Heart right ventricle (tissue), 16 donors: ENCODE data around the gene NKX6-2. TPM values are rescaled to one million over a fixed set of nuclear protein-coding genes. Genes with fewer than 3 reads are reported as not detected.
"Not testable (repeated sequence)": the region's sequence is repeated elsewhere in the genome, so short reads cannot be mapped to it uniquely, and the experiment has no call there.

Experiments
- ATAC-seq, 8 donors: fragments of 200-7000 bp; cut with Tn5 transposase; one replicate each; pipeline ENCODE4 v1.9.1; 2020; ENCODE audit warnings: mild to moderate bottlenecking in 8 of 8, moderate library complexity in 8 of 8, moderate number of reproducible peaks in 1 of 8
- DNase-seq, 2 donors: peaks; one replicate each; pipeline ENCODE4 v3.0.0-alpha.2; 2020
- H3K27ac ChIP-seq, 10 donors: fragments of 200-600 bp; sonication (generic) in 2 of 10; one replicate each; pipeline versions ENCODE4 v1.5.0 to v1.8.0; 2020 to 2022; ENCODE audit warnings: mild to moderate bottlenecking in 3 of 10
- H3K27me3 ChIP-seq, 7 donors: fragments of 200-600 bp; one replicate each; pipeline ENCODE4 v1.8.0; 2021 to 2022; ENCODE audit warnings: mild to moderate bottlenecking in 2 of 7
- H3K36me3 ChIP-seq, 9 donors: fragments of 200-600 bp; sonication (generic) in 1 of 9; one replicate each; pipeline versions ENCODE4 v1.5.0 to v1.8.0; 2020 to 2022; ENCODE audit warnings: mild to moderate bottlenecking in 2 of 9
- H3K4me1 ChIP-seq, 9 donors: fragments of 200-600 bp; sonication (generic) in 1 of 9; one replicate each; pipeline versions ENCODE4 v1.5.0 to v1.8.0; 2020 to 2022; ENCODE audit warnings: mild to moderate bottlenecking in 4 of 9
- H3K4me3 ChIP-seq, 10 donors: fragments of 200-600 bp; sonication (generic) in 2 of 10; one replicate each; pipeline versions ENCODE4 v1.5.0 to v1.8.0; 2020 to 2022; ENCODE audit warnings: mild to moderate bottlenecking in 7 of 10, moderate library complexity in 2 of 10
- H3K9me3 ChIP-seq, 11 donors: fragments of 200-600 bp in 10 of 11; sonication (generic) in 2 of 11; one replicate each; pipeline versions ENCODE4 v1.5.0 to v1.8.0; 2013 to 2022; ENCODE audit warnings: mild to moderate bottlenecking in 2 of 11, control low read depth in 1 of 11, moderate library complexity in 1 of 11
- CTCF ChIP-seq, 9 donors: fragments of 200-600 bp; sonication (generic) in 2 of 9; IDR thresholded peaks; one replicate each; pipeline versions ENCODE4 v1.5.0 to v1.8.0; 2021 to 2022; ENCODE audit warnings: antibody characterized with exemption in 9 of 9, mild to moderate bottlenecking in 5 of 9, moderate library complexity in 1 of 9
- WGBS, 2 donors: extraction: QIAGEN DNeasy Blood & Tissue Kit; methylation state at CpG; one replicate each; pipeline ENCODE4 v1.1.7; 2013; ENCODE audit warnings: inconsistent platforms in 1 of 2; 5-methylcytosine and 5-hydroxymethylcytosine counted together
- intact Hi-C, 10 donors: fragments of 100-400 bp; cut with DNase I; formaldehyde crosslinking; loops; one replicate each; pipeline versions ENCODE4 v1.11.1 to v1.14.2; 2022
- polyA plus RNA-seq, 2 donors: library from polyadenylated mRNA; stranded (reverse); fragments of 200-250 nt; gene quantifications; one replicate each; pipeline ENCODE4 v1.2.3, GENCODE V29; 2013
- total RNA-seq, 10 donors: library from RNA; stranded (reverse); fragmentation: NEBNext Ultra II Directional in 3 of 10; extraction: Animal tissue kit (Norgen Biotek cat#: 25700) in 3 of 10; gene quantifications; one replicate each; pipeline versions ENCODE4 v1.2.1 to v1.2.4, GENCODE V29; 2021 to 2023
- donor health status: Arrhythmogenic right ventricular cardiomyopathy.
- donor health status: ischemic (EF 13 %, LVEDD 7.1; RV severe dilation, severe dysfunction).
- donor health status: healthy with polysubstance abuse.
- donor health status: DM: no; HTN: yes; CAD: no.
- donor health status: DM: no; HTN: no; CAD: no.
- donor health status: ischemic (EF 25% LVEDD 6.9; RV normal size, moderate dysfunction).
- donor health status: ischemic (EF 25% LVEDD 5.7; RV mildly dilated, moderate dysfunction).
- donor health status: healthy.
- donor health status: DM: yes; HTN: yes; CAD: no.
- donor health status: Ischemic cardiomyopathy.
- donor health status: ischemic (EF 35%, LVEDD 5.7; RV mildly dilated, moderate dysfunction).
- donor health status: nonischemic (EF 11% LVEDD 7.7; RV severe dilation, severe dysfunction).
- donor health status: DM: yes; HTN: yes; CAD: no.
- donor health status: PGD.
- donor health status: ischemic (EF 29% LVEDD 5.4; RV normal size, mild dysfunction).
- donor health status: nonischemic (EF 23%, LVEDD 6.1; RV moderate dilation, normal function).

The NKX6-2 gene
- total and polyA plus RNA-seq, 12 donors = 0.17 to 0.51 TPM; not detected in 10

- Histone ChIP-seq H3K27ac (no peak overlapping the region), H3K27me3 (no peaks in the 10 kb centered on the region), H3K36me3 (peaks cover 0 to 44% (median 5%) of the 10 kb centered on the region in 9 donors), H3K9me3 (no peaks in the 10 kb centered on the region), H3K4me1 (no peaks in the 10 kb centered on the region), H3K4me3 (no peak overlapping the region)
- intact Hi-C loops = no loop called here
- no peak for DNase-seq
- no peak for TF ChIP-seq CTCF (IDR thresholded peaks at IDR 0.05)
- 97 to 99% methylated on average over 19 of the region's 19 CpGs for WGBS, 2 donors
- ATAC-seq = no peak
Measured at GRCh38 chr10:132744839-132745238, 41.1 kb downstream of the NKX6-2 start.

GRCh38 chr10:132743925-132744490 lies 41.9 kb downstream of the NKX6-2 start:
- intact Hi-C loops = no loop called here
- no peak overlapping the region for H3K27ac ChIP-seq
- TF ChIP-seq CTCF (IDR thresholded peaks at IDR 0.05) = no peak
- H3K4me3 ChIP-seq = no peak overlapping the region
- WGBS, 2 donors = 92% methylated on average over 18 of the region's 18 CpGs
- no peaks in the 10 kb centered on the region for H3K27me3 ChIP-seq
- H3K9me3 ChIP-seq = no peaks in the 10 kb centered on the region
- peaks cover 0 to 36% (median 0%) of the 10 kb centered on the region in 9 donors for H3K36me3 ChIP-seq
- ATAC-seq (no peak), DNase-seq (no peak)
- H3K4me1 ChIP-seq = peaks cover 0 to 4% (median under 1%) of the 10 kb centered on the region in 9 donors

GRCh38 chr10:132743196-132743924 lies 42.6 kb downstream of the NKX6-2 start:
- ATAC-seq, H3K27me3 ChIP-seq, H3K4me3 ChIP-seq, H3K9me3 ChIP-seq, DNase-seq, H3K27ac ChIP-seq, intact Hi-C loops: not testable (repeated sequence)
- H3K36me3 ChIP-seq = peaks cover 0 to 29% (median 0%) of the 10 kb centered on the region in 9 donors
- H3K4me1 ChIP-seq = peaks cover 0 to 10% (median 5%) of the 10 kb centered on the region in 9 donors
- WGBS, 2 donors = 84 to 88% methylated on average over 23 to 30 of the region's 30 CpGs

- Histone ChIP-seq H3K27ac (no peak overlapping the region), H3K9me3 (no peaks in the 10 kb centered on the region), H3K36me3 (peaks cover 0 to 28% (median 0%) of the 10 kb centered on the region in 9 donors), H3K4me1 (peaks cover 0 to 16% (median 8%) of the 10 kb centered on the region in 9 donors), H3K27me3 (no peaks in the 10 kb centered on the region), H3K4me3 (no peak overlapping the region)
- 88 to 91% methylated on average over 12 of the region's 12 CpGs for WGBS, 2 donors
- DNase-seq (no peak), ATAC-seq (no peak)
- intact Hi-C loops = no loop called here
- no peak for TF ChIP-seq CTCF (IDR thresholded peaks at IDR 0.05)
Measured at GRCh38 chr10:132742837-132743194, 43.1 kb downstream of the NKX6-2 start.
